HG03135 (cell line): ENCODE data around the gene TCAF1.
"Not testable (repeated sequence)": the region's sequence is repeated elsewhere in the genome, so short reads cannot be mapped to it uniquely, and the experiment has no call there.

Source experiments
- ATAC-seq: cut with Tn5 transposase; IDR thresholded peaks from one replicate; pipeline ENCODE4 v1.9.1; 2021; ENCODE audit warnings: mild to moderate bottlenecking, moderate library complexity; ENCODE audit not compliant: unreplicated experiment

TCAF1 gene

DNA sequence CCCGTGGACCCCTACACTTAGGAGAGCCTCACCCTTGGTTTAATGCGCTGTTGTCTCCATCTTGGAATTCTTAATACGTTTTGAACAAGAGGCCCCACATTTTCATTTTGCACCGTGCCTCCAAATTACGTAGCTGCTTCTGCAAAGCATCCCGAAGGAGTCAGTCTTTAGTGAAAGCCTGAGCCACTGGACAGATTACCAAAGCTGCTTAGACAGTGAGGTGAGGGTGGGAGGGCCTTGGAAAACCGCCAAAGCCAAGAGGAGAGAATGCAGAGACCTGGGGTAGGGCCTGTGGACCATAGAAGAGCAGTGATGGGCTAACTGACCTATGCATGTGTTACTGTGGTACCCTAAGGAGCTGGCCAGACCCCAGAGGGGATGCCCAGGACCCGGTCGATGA is 4.2 kb upstream of the TCAF1 start:
- no peak for ATAC-seq

DNA sequence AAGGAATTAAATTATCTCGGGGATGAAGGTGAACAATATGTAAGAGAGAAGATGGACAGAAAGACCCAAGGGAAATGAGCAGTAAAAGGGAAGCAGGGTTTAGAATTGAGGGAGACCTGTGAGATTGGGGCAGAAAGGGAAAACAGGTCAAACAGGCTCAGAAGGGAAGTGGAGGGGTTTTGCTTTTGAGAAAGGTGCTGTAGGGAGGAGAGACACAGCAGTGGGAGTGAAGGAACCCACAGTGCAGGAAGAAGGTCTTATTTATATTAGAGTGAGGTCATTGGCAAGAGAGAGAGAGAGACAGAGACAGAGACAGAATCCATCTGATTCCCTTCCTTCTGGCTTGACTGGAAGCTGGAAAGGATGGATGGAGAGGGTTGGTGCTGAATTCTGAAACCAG is 3.5 kb upstream of the TCAF1 start:
- ATAC-seq = no peak

DNA sequence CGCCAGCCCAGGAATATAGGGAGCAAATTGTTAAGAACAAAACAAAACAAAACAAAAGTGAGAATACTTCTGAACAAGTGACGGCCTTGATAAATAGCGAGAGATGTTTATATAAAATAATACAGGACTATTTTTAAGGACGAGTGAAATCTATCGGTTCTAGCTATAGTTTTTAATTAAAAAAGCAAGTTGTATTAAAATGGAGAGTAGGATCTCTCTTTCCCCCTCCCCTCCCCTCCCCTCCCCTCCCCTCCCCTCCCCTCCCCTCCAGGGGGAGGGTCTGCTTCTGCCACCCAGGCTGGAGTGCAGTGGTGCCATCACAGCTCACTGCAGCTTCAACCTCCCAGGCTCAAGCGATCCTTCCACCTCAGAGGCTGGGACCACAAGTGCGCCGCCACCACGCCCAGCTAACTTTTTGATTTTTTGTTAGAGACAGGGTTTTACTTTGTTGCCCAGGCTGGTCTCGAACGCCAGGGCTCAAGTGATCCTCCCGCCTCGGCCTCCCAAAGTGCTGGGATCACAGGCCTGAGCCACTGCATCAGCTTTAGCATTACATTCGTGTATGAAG is 440 bp upstream of the TCAF1 start:
- ATAC-seq = no peak

DNA sequence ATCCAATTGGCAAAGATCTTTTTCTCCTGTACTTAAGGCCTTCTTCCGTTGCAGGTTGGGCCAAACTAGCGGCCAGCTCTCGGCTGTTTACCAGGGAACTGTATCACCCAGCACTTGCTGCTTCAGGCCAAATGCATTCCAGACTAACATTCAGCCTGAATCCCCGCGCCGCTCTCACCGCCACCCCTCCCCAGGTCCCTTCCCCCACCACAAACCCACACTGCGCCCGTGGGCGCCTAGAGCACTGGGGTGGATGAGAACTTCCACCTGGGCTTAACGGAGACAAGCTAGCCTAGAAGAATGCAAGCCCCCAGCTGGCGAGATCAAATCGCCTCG is 676 bp downstream of the TCAF1 start:
- ATAC-seq = no peak

DNA sequence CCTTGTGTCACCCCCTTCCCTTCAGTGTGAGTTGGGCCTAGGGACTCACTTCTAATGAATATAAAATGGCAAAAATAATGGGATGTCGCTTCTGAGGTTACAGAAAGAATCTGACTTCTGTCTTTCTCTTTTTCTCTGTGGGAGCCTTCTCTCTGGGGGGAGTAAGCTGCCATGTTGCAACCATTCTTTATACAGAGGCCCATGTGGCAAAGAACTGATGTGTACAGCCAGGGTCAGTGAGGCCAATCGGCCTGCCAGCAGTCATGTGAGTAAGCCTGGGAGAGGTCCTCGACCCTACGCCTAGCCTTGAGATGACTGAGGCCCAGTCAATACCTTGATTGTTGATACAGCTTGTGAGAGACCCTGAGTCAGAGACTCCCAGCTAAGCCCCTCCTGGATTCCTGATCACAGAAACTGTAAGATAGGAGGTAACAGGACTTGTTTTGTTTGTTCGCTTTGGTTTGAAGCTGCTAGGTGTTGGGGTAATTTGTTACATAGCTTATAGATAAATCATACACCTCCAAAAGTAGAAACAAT is 1.7 kb downstream of the TCAF1 start:
- no peak for ATAC-seq

DNA sequence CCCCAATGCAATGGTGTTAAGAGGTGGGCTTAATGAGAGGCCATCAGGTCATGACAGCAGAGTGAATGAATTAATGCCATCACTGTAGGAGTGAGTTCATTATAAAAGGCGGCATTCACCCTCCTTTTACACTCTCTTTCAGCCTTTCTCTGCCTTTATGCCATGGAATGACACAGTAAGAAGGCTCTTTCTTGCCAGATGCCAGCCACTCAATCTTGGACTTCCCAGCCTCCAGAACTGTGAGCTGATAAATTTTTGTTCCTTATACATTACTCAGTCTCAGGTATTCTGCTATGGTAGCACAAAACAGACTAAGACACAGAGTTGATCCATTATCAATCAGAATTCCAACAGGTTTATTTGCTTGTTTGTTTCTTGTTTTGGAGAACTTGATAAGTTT is 3.2 kb downstream of the TCAF1 start:
- ATAC-seq = no peak

DNA sequence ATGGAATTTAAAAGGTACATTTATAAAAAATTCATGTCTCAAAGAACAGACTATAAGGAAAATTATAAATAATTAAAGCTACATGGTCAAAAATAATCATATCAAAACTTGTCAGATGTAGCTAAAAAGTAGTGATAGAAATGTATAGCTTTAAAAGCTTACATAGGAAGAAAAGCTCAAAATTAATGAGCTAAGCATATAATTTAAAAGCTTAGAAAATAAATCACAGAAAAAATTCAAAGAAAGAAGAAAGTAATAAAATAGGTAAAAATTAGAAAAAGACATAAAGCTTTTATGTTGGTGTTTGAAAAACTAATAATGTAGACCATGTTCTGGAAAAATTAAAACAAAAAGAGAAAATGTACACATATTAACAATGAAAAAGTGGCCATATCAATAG is 5.3 kb downstream of the TCAF1 start:
- ATAC-seq = no peak

DNA sequence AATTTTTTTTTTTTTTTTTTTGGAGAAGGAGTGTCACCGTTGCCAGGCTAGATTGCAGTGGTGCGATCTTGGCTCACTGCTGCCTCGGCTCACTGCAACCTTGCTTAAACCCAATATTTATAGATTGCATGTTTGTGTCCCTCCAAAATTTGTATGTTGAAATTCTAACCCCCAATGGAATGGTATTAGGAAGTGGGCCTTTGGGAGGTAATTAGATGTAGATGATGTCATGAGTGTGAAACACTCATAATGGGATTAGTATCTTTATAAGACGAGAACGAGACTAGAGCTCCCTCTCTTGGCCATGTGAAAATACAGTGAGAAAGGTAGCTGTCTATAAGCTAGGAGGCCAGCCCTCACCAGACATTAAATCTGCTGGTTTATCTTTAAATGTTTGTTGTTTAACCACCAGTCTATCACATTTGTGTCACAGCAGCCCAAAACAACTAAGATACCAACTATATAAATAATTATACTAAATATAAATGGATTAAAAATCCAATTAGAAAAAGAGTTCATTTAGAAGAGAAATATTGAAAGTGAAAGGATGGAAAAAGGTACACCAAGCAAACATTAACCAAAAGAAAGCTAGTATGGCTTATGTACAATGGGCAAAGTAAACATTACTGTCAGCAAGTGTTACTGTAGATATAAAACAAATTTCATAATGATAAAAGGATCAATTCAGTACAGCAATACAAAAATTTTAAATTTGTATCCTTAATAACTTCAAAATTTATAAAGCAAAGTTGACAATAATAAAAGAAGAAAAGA is 9.3 kb downstream of the TCAF1 start:
- peak; percentile 98 for ATAC-seq

DNA sequence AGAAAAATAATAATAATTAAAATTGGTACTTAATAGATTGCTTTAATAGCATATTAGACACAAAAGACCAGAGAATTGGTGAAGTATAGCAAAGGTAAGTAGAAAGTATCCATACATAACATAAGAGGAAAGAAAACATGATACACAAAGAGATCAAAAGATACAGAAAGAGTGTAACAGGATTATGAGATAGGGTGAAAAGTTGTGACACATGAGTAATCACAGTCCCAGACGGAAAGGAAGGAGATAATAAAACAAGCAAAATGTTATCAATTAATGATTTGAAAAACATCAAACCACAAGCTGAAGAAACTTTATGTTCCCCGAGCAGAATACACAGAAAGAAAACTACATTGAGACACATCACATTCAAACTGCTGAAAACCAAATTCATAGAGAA is 10.5 kb downstream of the TCAF1 start:
- ATAC-seq = no peak

DNA sequence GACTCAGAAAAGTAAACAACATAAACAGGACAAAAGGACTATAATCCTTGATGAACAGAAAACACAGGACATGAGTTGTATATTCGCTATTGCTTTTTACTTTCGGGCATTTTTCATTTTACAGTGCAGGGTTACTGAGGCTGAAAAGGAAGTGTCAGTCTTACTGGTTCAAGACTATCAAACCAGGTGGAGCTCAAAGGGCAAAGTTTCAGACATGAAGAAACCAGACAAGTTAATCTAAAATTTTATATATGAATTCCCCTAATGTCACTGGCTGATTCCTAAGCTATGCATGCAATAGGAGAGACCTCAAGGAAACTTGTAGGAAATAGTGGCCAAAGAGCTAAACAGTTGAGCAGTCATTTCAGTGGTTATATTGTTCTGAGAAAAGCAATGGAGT is 11.4 kb downstream of the TCAF1 start:
- ATAC-seq = no peak

DNA sequence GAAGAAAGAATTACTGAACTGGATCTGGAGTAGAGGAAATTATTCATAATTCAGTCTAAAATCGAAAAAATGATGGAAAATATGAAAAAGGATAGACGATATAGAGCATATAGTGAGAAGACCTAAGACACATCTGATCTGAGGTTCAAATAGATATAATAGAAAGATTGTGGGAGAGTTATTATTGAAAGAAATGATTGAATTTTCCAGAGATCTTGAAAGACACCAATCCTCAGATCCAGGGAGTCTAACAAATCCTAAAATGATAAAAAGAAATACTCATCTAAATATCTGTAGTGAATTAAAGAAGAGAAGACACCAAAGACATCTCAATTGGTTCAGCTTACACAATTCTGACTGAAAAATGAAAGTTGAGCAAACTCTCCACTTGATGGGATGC is 12.9 kb downstream of the TCAF1 start:
- no peak for ATAC-seq

DNA sequence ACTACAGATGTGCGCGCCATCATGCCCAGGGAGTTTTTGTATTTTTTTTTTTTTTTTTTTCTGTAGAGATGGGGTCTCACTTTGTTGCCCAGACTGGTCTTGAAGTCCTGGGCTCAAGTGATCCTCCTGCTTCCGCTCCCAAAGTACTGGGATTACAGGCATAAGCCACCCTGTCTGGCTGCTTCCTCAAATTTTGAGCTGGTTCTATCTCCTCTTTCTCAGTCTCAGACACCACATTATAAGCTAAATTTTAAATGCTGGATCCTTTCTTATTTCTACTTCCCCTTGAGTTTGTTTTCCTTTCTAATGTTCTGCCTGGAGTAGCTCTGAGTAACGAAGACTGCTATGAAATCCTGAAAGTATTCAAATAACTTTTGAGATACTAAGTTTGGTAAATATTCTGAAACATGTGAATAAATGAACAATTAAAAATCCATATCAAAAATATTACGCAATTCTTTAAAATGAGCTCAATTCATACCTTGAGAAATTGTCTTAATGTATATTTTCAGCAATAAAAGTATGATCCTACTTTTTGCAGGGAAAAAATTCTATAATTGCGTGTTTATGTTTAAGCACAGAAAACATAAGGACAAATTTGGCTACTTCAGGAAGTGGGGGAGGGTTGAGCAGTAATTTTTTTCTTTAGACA is 15.0 kb downstream of the TCAF1 start:
- no peak for ATAC-seq

DNA sequence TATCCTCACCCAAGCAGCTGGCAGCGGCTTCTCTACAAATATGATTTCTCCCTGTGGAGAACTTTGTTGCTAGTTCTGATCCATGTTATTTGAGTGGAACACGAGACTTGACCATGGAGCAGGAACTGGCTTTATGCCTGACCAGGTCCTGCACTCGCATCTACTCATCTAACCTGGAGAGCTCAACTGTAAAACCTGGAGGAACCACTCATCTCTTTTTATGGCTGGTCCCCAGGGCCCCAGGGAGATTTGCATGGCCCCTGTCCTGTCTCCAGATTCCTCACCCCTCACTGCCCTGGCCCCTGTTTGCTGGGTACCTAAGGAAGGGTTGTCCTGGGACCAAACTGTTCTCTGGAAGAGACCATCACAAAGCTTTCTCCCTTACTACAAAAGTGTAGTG is 16.0 kb downstream of the TCAF1 start:
- ATAC-seq = no peak

DNA sequence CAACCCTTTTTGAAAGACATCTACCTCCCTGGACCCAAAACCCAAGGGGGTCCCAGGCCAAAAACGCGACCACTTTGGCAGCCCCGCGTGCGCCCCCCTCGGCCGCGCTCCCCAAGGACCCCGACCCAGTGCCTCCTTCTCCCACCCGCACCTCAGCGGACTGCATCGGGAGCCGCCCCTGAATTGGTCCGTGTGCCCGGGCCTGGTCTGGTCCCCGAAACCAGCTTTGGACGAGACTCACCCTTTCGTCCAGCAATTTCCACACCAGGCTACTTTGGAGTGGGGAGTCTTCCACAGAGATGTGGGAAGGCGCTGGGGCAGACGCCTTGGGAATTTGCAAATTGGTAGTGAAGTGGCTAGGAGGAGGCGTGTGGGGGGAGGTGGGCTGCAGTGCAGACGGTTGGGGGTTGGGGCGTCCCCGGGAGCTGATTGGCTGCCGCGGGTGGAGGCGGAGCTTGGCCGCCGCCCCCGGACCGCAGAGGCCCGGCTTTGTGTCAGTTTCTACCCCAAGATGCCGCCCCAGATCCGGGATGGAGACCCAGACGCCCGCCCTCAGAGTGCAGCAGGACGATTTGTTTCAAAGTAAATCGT is 16.9 kb downstream of the TCAF1 start:
- ATAC-seq = peak; percentile 79

DNA sequence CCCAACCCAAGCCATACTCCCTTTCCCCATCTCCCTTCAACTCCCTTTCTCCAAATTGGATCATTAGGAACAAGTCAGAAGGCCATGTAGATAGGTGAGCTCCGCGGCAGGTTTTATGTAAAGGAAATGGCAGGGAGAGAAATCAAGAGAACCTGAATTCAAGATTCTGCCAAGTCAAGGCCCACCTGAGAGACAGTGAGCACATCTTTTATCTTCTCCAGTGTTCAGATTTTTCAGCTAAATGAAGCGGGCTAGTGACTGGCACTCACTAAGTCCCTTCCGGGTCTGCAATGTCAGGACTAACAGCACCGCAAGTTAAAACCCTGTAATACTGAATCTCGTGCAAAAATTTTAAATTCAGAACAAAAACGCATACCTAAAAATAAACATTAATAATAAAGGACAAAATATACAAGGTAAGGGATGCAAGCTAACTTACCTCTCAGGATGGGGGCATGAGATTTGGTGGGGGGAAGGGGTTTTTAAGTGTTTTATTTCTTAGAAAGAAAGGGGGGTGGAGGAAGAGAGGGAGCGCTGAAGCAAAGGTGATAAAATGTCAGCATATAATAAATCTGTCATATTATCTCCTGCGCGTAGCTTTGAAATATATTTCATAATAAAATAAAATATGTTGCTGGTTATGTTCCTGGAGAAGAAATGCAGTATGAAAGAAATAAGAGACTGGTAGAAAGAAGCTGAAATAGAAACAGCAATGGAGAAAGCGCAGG is 17.6 kb downstream of the TCAF1 start:
- no peak for ATAC-seq

DNA sequence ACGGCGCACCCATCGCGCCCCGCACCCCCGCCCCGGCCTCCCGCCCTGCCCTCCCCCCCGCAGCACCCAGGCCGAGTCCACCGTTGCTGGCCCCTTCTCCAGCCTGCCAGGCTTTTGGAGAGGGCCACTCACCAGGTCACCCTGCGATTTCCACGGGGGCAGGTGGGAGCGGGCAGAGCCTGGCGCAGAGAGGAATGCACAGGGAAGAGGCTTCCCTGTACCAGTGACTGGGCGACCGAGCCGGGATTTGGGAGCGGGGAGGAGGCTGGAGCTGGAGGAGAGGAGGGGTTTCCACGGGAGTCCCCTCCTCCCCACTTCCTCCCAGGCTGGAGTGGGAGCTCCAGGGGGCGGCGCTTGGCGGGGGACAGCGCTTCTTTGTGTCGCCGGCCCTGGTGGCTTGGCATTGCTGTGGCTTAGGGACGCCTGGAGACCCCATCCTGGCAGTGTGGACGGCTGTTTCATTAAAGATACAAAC is 19.3 kb downstream of the TCAF1 start:
- no peak for ATAC-seq

DNA sequence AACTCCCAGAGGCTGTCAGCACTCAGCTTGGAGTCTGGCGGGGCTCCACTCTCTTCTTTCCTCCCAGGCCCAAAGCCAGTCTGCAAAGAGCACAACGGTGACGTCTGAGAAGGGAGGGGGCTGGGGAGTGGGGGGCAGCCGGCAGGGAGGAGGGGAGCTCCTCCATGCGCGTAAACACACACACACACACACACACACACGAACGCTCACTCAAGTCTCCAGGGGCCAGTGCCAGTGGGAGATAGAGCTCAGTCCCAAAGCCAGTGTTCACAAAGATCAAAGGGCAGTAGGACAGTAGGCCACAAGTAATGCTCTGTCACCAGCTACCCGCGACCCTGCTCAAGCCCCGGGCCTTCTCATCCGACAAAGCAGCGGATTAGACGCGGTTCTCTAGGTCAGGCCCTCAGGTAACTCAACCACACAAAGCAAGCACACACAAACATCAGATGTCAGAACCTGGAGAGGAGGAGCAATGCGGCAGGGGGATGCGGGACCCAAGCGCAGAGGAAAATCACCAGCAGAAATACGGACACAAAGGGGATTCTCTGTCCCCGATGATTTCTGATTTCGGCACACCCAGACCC is 19.9 kb downstream of the TCAF1 start:
- no peak for ATAC-seq

DNA sequence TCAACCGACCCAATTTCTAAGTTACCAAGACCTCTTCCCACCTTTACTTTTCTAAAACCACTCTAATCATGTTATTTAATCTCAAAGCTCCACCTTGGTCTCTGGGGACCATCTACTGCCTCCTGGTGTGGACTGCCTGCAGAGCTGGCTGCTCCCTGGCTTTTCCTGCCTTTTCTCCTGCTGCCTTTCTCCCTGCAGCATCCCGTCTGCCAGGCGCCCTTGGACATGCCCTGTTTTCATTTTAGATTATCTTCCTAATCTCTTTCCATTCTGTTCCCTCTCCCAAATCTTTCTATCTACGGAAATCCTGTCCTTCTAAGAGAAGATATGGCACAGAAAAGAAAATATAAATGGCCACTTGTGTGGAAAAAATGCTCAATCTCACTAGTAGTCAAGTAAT is 23.1 kb downstream of the TCAF1 start:
- no peak for ATAC-seq

DNA sequence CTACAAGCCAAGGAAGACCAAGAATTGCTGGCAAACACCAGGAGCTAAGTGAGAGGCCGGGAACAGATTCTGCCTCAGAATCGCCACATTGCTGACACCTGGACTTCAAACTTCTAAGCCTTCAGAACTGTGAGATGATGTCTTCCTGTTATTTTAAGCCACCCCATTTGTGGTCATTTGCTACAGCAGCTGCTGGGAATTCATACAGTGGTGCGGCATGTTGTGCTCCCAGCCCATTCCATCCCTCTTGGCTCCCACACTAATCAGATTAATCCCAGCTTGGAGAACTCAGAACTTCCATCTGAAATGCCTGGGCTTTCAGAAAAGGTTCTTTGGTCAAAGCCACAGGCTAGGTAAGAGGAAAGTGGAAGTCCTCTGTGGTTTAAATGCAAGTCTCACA is 24.9 kb downstream of the TCAF1 start:
- ATAC-seq = no peak

DNA sequence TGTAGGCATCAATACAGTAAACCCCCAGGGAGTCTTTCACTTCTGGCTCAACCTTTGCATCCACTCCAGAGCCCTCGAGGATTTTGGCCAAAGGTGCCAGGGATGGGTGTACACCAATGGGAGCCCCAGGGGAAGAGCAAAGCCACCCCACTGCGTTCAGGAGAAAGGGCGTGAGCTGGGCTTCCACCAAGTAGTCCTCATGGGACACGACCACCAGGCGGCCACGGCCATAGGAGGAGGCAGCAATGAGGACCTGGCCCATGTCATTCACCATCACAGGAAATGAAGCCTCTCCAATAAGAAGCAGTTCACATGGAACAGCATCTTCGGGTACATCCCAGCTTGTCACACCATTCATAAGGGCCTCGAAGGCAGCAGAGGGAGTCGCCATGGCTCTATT is 25.8 kb downstream of the TCAF1 start:
- no peak for ATAC-seq

DNA sequence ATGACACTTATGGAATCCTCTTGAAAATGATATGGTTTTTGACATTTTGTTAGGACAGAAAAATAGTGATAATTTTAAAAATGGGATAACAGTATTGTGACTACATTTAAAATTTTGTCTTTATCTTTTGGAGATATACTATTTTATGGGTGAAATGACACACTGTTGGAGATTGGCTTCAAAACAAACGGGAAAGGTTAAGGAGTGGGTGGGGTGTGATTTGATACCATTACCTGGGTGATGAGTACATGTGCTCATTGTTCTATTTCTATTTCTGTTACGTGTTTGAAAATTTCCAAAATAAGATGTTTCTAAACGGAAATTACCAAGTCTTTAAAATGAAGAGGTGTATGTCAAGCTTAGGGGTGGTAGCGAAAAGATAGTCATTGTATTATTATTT is 28.7 kb downstream of the TCAF1 start:
- ATAC-seq = not testable (repeated sequence)
